MM.1S (cell line): Measurements from ENCODE around the gene PPHLN1.

ENCODE experiments used
- CTCF ChIP-seq: fragments of 300-600 bp; sonication (generic); IDR thresholded peaks from 2 replicates; pipeline ENCODE4 v1.5.1; 2016; ENCODE audit warnings: antibody characterized with exemption, low read length, mixed read lengths
- EZH2 ChIP-seq: fragments of 300-600 bp; sonication (generic); optimal IDR thresholded peaks from 2 replicates; pipeline ENCODE3; 2017; ENCODE audit warnings: low read depth, mild to moderate bottlenecking, antibody characterized with exemption, low read length, mixed read lengths
- EZH2phosphoT487 ChIP-seq: fragments of 300-600 bp; sonication (generic); IDR thresholded peaks from 2 replicates; pipeline ENCODE4 v1.6.1; 2018; ENCODE audit warnings: antibody characterized with exemption, low read length

DNA sequence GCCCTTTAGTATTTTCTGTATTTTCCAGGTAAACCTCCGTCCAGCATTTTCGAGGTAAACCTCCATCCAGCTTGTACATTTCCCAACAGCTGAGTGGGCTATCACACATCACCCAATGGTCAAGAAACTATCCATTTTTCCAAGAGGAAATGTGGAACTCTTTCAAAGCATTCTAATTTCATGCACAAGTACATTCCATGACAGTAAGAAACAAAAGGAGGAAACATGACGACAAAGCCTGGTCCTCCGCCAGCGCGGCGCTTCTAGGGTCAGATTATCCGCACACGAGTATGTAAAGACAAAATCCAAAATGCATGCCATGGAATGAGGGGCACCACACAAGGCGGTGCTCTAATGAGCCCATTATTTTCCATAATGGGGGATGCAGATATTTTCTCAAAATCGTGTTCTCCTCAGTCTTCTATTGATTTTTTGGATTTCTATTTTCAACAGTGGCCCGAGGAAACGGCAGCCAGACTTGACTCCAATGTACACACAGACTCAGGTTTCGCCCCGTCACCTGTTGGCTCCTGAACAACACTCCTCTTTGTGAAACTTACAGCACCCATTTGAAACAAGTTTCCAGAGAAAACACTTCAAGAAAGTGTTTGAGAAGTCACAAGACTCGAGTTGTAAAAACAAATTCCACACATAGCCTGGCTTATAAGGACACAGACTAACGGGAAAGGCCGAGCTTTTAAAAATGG is 156.2 kb downstream of the PPHLN1 start:
- TF ChIP-seq CTCF (no peak), EZH2 (no peak), EZH2phosphoT487 (no peak)
